PC-3 (cell line): Measurements from ENCODE around the gene CCNL1. TPM values are rescaled to one million over a fixed set of nuclear protein-coding genes. Genes with fewer than 3 reads are reported as not detected.

Source experiments
- ATAC-seq: fragments of 200-7000 bp; cut with Tn5 transposase; 2 replicates; pipeline ENCODE4 v1.9.1; 2020; ENCODE audit warnings: mild to moderate bottlenecking, moderate library complexity
- BruUV-seq: library from RNA; stranded (reverse); fragments of 400-500 nt; replicated peaks from 2 replicates; lab custom pipeline; 2021; lab: Mats Ljungman, UMichigan
- CTCF ChIA-PET: fragments of 300-600 bp; sonication (Branson Sonifier 250); formaldehyde crosslinking; loops from one replicate; lab custom pipeline; 2022; ENCODE audit warnings: antibody characterized with exemption; lab: Charles Lee
- POLR2A ChIA-PET: fragments of 300-600 bp; sonication (Branson Sonifier 250); formaldehyde crosslinking; loops from one replicate; lab custom pipeline; 2022; ENCODE audit warnings: antibody characterized with exemption; ENCODE audit not compliant: unreplicated experiment; lab: Charles Lee
- DNase-seq: peaks from one replicate; pipeline ENCODE4 v3.0.0-alpha.2; 2015
- H2AFZ ChIP-seq: fragments of 300-600 bp; sonication (generic); 2 replicates; pipeline ENCODE4 v1.6.0; 2016; ENCODE audit warnings: antibody characterized with exemption, low read length
- H3F3A ChIP-seq: fragments of 300-600 bp; sonication (generic); one replicate; pipeline ENCODE4 v1.6.0; 2017; ENCODE audit warnings: antibody characterized with exemption, low read length, control low read depth, mild to moderate bottlenecking; ENCODE audit not compliant: unreplicated experiment
- H3K27ac ChIP-seq: fragments of 300-600 bp; sonication (generic); 2 replicates; pipeline ENCODE4 v1.5.1; 2016; ENCODE audit warnings: mild to moderate bottlenecking, low read length
- H3K27me3 ChIP-seq: fragments of 300-600 bp; sonication (generic); 2 replicates; pipeline ENCODE4 v1.6.1; 2016; ENCODE audit warnings: low read length, mixed read lengths
- H3K36me3 ChIP-seq: fragments of 300-600 bp; sonication (generic); 2 replicates; pipeline ENCODE4 v1.6.1; 2016; ENCODE audit warnings: low read depth, mixed run types, low read length, mixed read lengths
- H3K4me1 ChIP-seq: fragments of 300-600 bp; sonication (generic); 2 replicates; pipeline ENCODE4 v1.5.1; 2016; ENCODE audit warnings: low read length; ENCODE audit not compliant: insufficient read depth
- H3K4me2 ChIP-seq: fragments of 300-600 bp; sonication (generic); 2 replicates; pipeline ENCODE4 v1.6.0; 2016; ENCODE audit warnings: low read length
- H3K4me3 ChIP-seq: fragments of 300-600 bp; sonication (generic); 2 replicates; pipeline ENCODE4 v1.5.1; 2016; ENCODE audit warnings: mild to moderate bottlenecking, low read length, mixed read lengths
- H3K79me2 ChIP-seq: fragments of 300-600 bp; sonication (generic); 2 replicates; pipeline ENCODE4 v1.6.1; 2017; ENCODE audit warnings: low read length, mixed read lengths
- H3K9ac ChIP-seq: fragments of 300-600 bp; sonication (generic); 2 replicates; pipeline ENCODE4 v1.6.0; 2016; ENCODE audit warnings: mild to moderate bottlenecking, low read length
- H3K9me2 ChIP-seq: fragments of 300-600 bp; sonication (generic); replicated peaks from 2 replicates; pipeline ENCODE4 v1.6.1; 2016; ENCODE audit warnings: mixed run types, low read length, mixed read lengths
- H3K9me3 ChIP-seq: fragments of 300-600 bp; sonication (generic); 2 replicates; pipeline ENCODE4 v1.6.1; 2016; ENCODE audit warnings: low read length, mixed read lengths
- H4K20me1 ChIP-seq: fragments of 300-600 bp; sonication (generic); 2 replicates; pipeline ENCODE4 v1.6.1; 2016; ENCODE audit warnings: low read length, mixed read lengths
- CTCF ChIP-seq: fragments of 300-600 bp; sonication (generic); conservative IDR thresholded peaks from 2 replicates; pipeline ENCODE4 v1.5.1; 2017; ENCODE audit warnings: antibody characterized with exemption, low read depth, mild to moderate bottlenecking, low read length
- EZH2 ChIP-seq: fragments of 300-600 bp; sonication (generic); IDR thresholded peaks from one replicate; pipeline ENCODE4 v1.6.1; 2017; ENCODE audit warnings: antibody characterized with exemption, mild to moderate bottlenecking, low read length; ENCODE audit not compliant: unreplicated experiment
- EZH2phosphoT487 ChIP-seq: fragments of 300-600 bp; sonication (generic); IDR thresholded peaks from 2 replicates; pipeline ENCODE4 v1.6.1; 2018; ENCODE audit warnings: mild to moderate bottlenecking, antibody characterized with exemption, low read length, borderline replicate concordance
- intact Hi-C: fragments of 100-400 bp; cut with micrococcal nuclease; formaldehyde crosslinking; loops from 2 replicates; pipeline ENCODE4 v1.9.0; 2023
- total RNA-seq: library from RNA; depleted of rRNA; stranded (reverse); fragments of >200 nt; gene quantifications from 2 replicates; pipeline ENCODE4 v1.2.3, GENCODE V29; 2014

Gene CCNL1
- total RNA-seq, 1 experiment from 2014 or later: 231 TPM

GRCh38 chr3:157098121-157098822, 61.7 kb downstream of the CCNL1 start:
- Histone ChIP-seq H3K9me2 (no peaks in the 10 kb centered on the region), H3K27ac (no peak overlapping the region), H3K4me2 (no peak overlapping the region), H2AFZ (no peak overlapping the region), H3K79me2 (no peaks in the 10 kb centered on the region), H3K9me3 (no peaks in the 10 kb centered on the region), H3K9ac (no peak overlapping the region), H3K27me3 (no peaks in the 10 kb centered on the region), H3K36me3 (no peaks in the 10 kb centered on the region), H3K4me1 (peaks cover 15% of the 10 kb centered on the region; the same call in 1 of the 2 replicates), H3F3A (no peaks in the 10 kb centered on the region), H3K4me3 (no peak overlapping the region), H4K20me1 (no peaks in the 10 kb centered on the region)
- ATAC-seq (no peak), DNase-seq (no peak)
- CTCF ChIA-PET: no interaction called here
- BruUV-seq: no TSS peak
- TF ChIP-seq CTCF (no peak), EZH2 (no peak), EZH2phosphoT487 (no peak)
- intact Hi-C loops: no loop called here
- POLR2A ChIA-PET: no interaction called here
